H1 (cell line): ENCODE measurements around the gene ZFP57. TPM values are rescaled to one million over a fixed set of nuclear protein-coding genes. Genes with fewer than 3 reads are reported as not detected.

Experiments
- CTCF ChIA-PET: fragments of 300-600 bp; sonication (Branson Sonifier 250); formaldehyde crosslinking; loops from one replicate; lab custom pipeline; 2021; ENCODE audit not compliant: partially characterized antibody; lab: Charles Lee
- POLR2A ChIA-PET: fragments of 300-600 bp; sonication (Branson Sonifier 250); formaldehyde crosslinking; loops from one replicate; lab custom pipeline; 2021; ENCODE audit warnings: inconsistent platforms; ENCODE audit not compliant: partially characterized antibody; lab: Charles Lee
- DNase-seq, 2 experiments: peaks; one replicate each; pipeline versions ENCODE4 v3.0.0 to v3.0.0-alpha.2; 2010 to 2022; ENCODE audit warnings: low spot score in 2 of 2, low read depth in 1 of 2, mixed read lengths in 1 of 2
- FAIRE-seq: peaks from 2 replicates; lab custom pipeline; 2011; peaks lifted over from hg19 to GRCh38; lab: Jason Lieb, UNC
- H2AFZ ChIP-seq: 2 replicates; pipeline ENCODE4 v1.8.1; 2012; ENCODE audit warnings: low read length, inconsistent platforms
- H2AK5ac ChIP-seq: 2 replicates; pipeline ENCODE4 v1.6.1; 2013; ENCODE audit warnings: low read depth, low read length
- H2BK120ac ChIP-seq: replicated peaks from 2 replicates; pipeline ENCODE3; 2013; ENCODE audit warnings: low read depth, low read length, inconsistent platforms
- H2BK12ac ChIP-seq: 2 replicates; pipeline ENCODE4 v1.6.1; 2013; ENCODE audit warnings: low read depth, low read length
- H2BK15ac ChIP-seq: 2 replicates; pipeline ENCODE4 v1.6.1; 2013; ENCODE audit warnings: low read length
- H2BK20ac ChIP-seq: 2 replicates; pipeline ENCODE4 v1.6.1; 2013; ENCODE audit warnings: low read length
- H2BK5ac ChIP-seq: 2 replicates; pipeline ENCODE4 v1.6.1; 2013; ENCODE audit warnings: low read depth, low read length
- H3K14ac ChIP-seq: 2 replicates; pipeline ENCODE4 v1.6.1; 2013; ENCODE audit warnings: inconsistent platforms; ENCODE audit not compliant: insufficient read length
- H3K18ac ChIP-seq: 2 replicates; pipeline ENCODE4 v1.6.1; 2013; ENCODE audit warnings: low read length; ENCODE audit errors: extremely low read depth
- H3K23ac ChIP-seq: 2 replicates; pipeline ENCODE4 v1.6.1; 2013; ENCODE audit warnings: inconsistent platforms; ENCODE audit not compliant: insufficient read length
- H3K23me2 ChIP-seq: 2 replicates; pipeline ENCODE4 v1.6.1; 2013; ENCODE audit warnings: low read depth, low read length
- H3K27ac ChIP-seq: 2 replicates; pipeline ENCODE4 v1.6.1; 2011; ENCODE audit warnings: low read depth, low read length, inconsistent platforms
- H3K27me3 ChIP-seq, 4 experiments: replicated peaks in 1 of 4; 1 replicate in 1 of 4; 2 replicates in 3 of 4; pipeline versions ENCODE4 v1.6.1 to v1.8.1; 2011 to 2013; ENCODE audit warnings: low read length in 3 of 4, mild to moderate bottlenecking in 3 of 4, inconsistent platforms in 2 of 4, mixed read lengths in 2 of 4, moderate library complexity in 1 of 4; ENCODE audit not compliant: control insufficient read depth in 3 of 4, insufficient read depth in 3 of 4; ENCODE audit errors: extremely low read depth in 1 of 4
- H3K36me3 ChIP-seq, 4 experiments: 2 replicates each; pipeline versions ENCODE4 v1.6.1 to v1.8.1; 2011 to 2013; ENCODE audit warnings: mild to moderate bottlenecking in 4 of 4, low read length in 3 of 4, moderate library complexity in 2 of 4, control low read depth in 1 of 4, inconsistent platforms in 1 of 4; ENCODE audit not compliant: insufficient read depth in 4 of 4, control insufficient read depth in 2 of 4
- H3K4ac ChIP-seq: replicated peaks from 2 replicates; pipeline ENCODE3; 2013; ENCODE audit warnings: low read length, low read depth, mixed read lengths, inconsistent platforms; ENCODE audit not compliant: insufficient read length
- H3K4me1 ChIP-seq, 4 experiments: replicated peaks in 1 of 4; 1 replicate in 1 of 4; 2 replicates in 3 of 4; pipeline versions ENCODE4 v1.6.1 to v1.8.1; 2011 to 2013; ENCODE audit warnings: low read length in 3 of 4, inconsistent platforms in 2 of 4, mixed read lengths in 1 of 4; ENCODE audit not compliant: insufficient read depth in 4 of 4, control insufficient read depth in 3 of 4
- H3K4me2 ChIP-seq, 2 experiments: 2 replicates each; pipeline versions ENCODE4 v1.6.1 to v1.8.1; 2011 to 2013; ENCODE audit warnings: low read depth in 2 of 2, low read length in 2 of 2, control low read depth in 1 of 2, inconsistent platforms in 1 of 2, mild to moderate bottlenecking in 1 of 2; ENCODE audit not compliant: insufficient read depth in 1 of 2
- H3K4me3 ChIP-seq, 4 experiments: fragments of 200-600, 300-600 bp in 1 of 4; sonication (generic), shearing (Covaris generic), sonication (Bioruptor Twin) in 1 of 4; 2 replicates each; pipeline versions ENCODE4 v1.5.1 to v1.8.1; 2011 to 2016; ENCODE audit warnings: low read length in 4 of 4, low read depth in 3 of 4, control low read depth in 2 of 4, inconsistent platforms in 2 of 4, mild to moderate bottlenecking in 2 of 4, mixed read lengths in 1 of 4, moderate library complexity in 1 of 4; ENCODE audit not compliant: insufficient read depth in 2 of 4; ENCODE audit errors: extremely low read depth in 1 of 4
- H3K56ac ChIP-seq: replicated peaks from 2 replicates; pipeline ENCODE3; 2013; ENCODE audit warnings: low read depth, mild to moderate bottlenecking, mixed read lengths, low read length, inconsistent platforms; ENCODE audit not compliant: insufficient read length
- H3K79me1 ChIP-seq: 2 replicates; pipeline ENCODE4 v1.6.1; 2013; ENCODE audit warnings: low read depth, low read length, control low read depth
- H3K79me2 ChIP-seq, 2 experiments: 2 replicates each; pipeline versions ENCODE4 v1.6.1 to v1.8.1; 2012 to 2013; ENCODE audit warnings: low read length in 2 of 2, mild to moderate bottlenecking in 2 of 2, inconsistent platforms in 1 of 2; ENCODE audit not compliant: insufficient read depth in 2 of 2, control insufficient read depth in 1 of 2
- H3K9ac ChIP-seq, 4 experiments: replicated peaks in 1 of 4; 1 replicate in 1 of 4; 2 replicates in 3 of 4; pipeline versions ENCODE4 v1.6.1 to v1.8.1; 2011 to 2013; ENCODE audit warnings: low read depth in 3 of 4, low read length in 3 of 4, control low read depth in 2 of 4, mild to moderate bottlenecking in 2 of 4, moderate library complexity in 2 of 4, inconsistent platforms in 1 of 4; ENCODE audit errors: extremely low read depth in 1 of 4
- H3K9me3 ChIP-seq, 2 experiments: 2 replicates each; pipeline versions ENCODE4 v1.6.1 to v1.8.1; 2012 to 2013; ENCODE audit warnings: mild to moderate bottlenecking in 2 of 2, moderate library complexity in 2 of 2, control low read depth in 1 of 2, inconsistent platforms in 1 of 2, low read depth in 1 of 2, low read length in 1 of 2, mixed read lengths in 1 of 2; ENCODE audit not compliant: insufficient read depth in 2 of 2
- H4K20me1 ChIP-seq, 2 experiments: replicated peaks in 1 of 2; 2 replicates each; pipeline versions ENCODE3 to v1.8.1; 2011 to 2013; ENCODE audit warnings: inconsistent platforms in 2 of 2, low read length in 2 of 2, mild to moderate bottlenecking in 1 of 2; ENCODE audit not compliant: insufficient read depth in 2 of 2, control insufficient read depth in 1 of 2
- H4K5ac ChIP-seq: 2 replicates; pipeline ENCODE4 v1.6.1; 2013; ENCODE audit warnings: low read length, low read depth, mixed read lengths, inconsistent platforms; ENCODE audit not compliant: insufficient read length
- H4K8ac ChIP-seq: 2 replicates; pipeline ENCODE4 v1.8.0; 2013; ENCODE audit warnings: mild to moderate bottlenecking, moderate library complexity, low read length, inconsistent platforms; ENCODE audit not compliant: insufficient read depth; ENCODE audit errors: extremely low read depth
- H4K91ac ChIP-seq: replicated peaks from 2 replicates; pipeline ENCODE3; 2013; ENCODE audit warnings: low read length, mixed read lengths, inconsistent platforms; ENCODE audit not compliant: insufficient read length
- ASH2L ChIP-seq: fragments of 200-600, 300-600 bp; sonication (generic); IDR thresholded peaks from one replicate; pipeline ENCODE4 v1.7.1; 2017; ENCODE audit warnings: low read length
- FOSL1 ChIP-seq: IDR thresholded peaks from 2 replicates; pipeline ENCODE4 v1.6.1; 2011; ENCODE audit warnings: mild to moderate bottlenecking, low read depth, low read length, moderate library complexity; ENCODE audit not compliant: insufficient read depth
- GTF2F1 ChIP-seq: IDR thresholded peaks from 2 replicates; pipeline ENCODE4 v1.6.1; 2012; ENCODE audit warnings: low read depth, low read length, improper control_type of control experiment, borderline replicate concordance
- JUND ChIP-seq: IDR thresholded peaks from 2 replicates; pipeline ENCODE4 v1.6.1; 2011; ENCODE audit warnings: mild to moderate bottlenecking, improper control_type of control experiment, low read length
- KDM4A ChIP-seq: IDR thresholded peaks from one replicate; pipeline ENCODE4 v1.7.1; 2012; ENCODE audit warnings: low read depth, mild to moderate bottlenecking, moderate library complexity, low read length, inconsistent platforms; ENCODE audit not compliant: severe bottlenecking
- RNF2 ChIP-seq: fragments of 200-900, 300-1000 bp; sonication (generic); IDR thresholded peaks from 2 replicates; pipeline ENCODE4 v1.7.1; 2016; ENCODE audit warnings: borderline replicate concordance, low read depth, mild to moderate bottlenecking, antibody characterized with exemption, low read length; ENCODE audit not compliant: poor library complexity, severe bottlenecking; ENCODE audit errors: missing control alignments
- RXRA ChIP-seq: IDR thresholded peaks from 2 replicates; pipeline ENCODE4 v1.6.1; 2011; ENCODE audit warnings: low read depth, mild to moderate bottlenecking, low read length, moderate library complexity; ENCODE audit not compliant: insufficient read depth
- SAP30 ChIP-seq: fragments of 300-600 bp; sonication (generic); IDR thresholded peaks from 2 replicates; pipeline ENCODE4 v1.7.1; 2012; ENCODE audit warnings: low read length, moderate library complexity, mild to moderate bottlenecking, inconsistent platforms; ENCODE audit not compliant: insufficient read depth, insufficient replicate concordance
- SIRT6 ChIP-seq: IDR thresholded peaks from one replicate; pipeline ENCODE4 v1.7.1; 2012; ENCODE audit warnings: low read length, inconsistent platforms
- SP1 ChIP-seq: IDR thresholded peaks from 2 replicates; pipeline ENCODE4 v1.6.1; 2011; ENCODE audit warnings: low read depth, low read length
- TAF1 ChIP-seq: IDR thresholded peaks from 2 replicates; pipeline ENCODE4 v1.6.1; 2011; ENCODE audit warnings: mild to moderate bottlenecking, low read depth, low read length
- YY1 ChIP-seq: IDR thresholded peaks from 2 replicates; pipeline ENCODE4 v1.6.1; 2011; ENCODE audit warnings: low read depth, mild to moderate bottlenecking, low read length
- WGBS, 2 experiments: shearing (Covaris generic) in 1 of 2; methylation state at CpG; one replicate each; pipeline versions ENCODE4 v1.1.6 to v1.1.7; 2013 to 2015; ENCODE audit warnings: low lambda C conversion rate in 2 of 2, mixed read lengths in 2 of 2, inconsistent platforms in 1 of 2, low coverage in 1 of 2, missing lambda C conversion rate in 1 of 2; ENCODE audit not compliant: insufficient replicate concordance in 2 of 2, insufficient coverage in 1 of 2, insufficient read length in 1 of 2; ENCODE audit errors: extremely low coverage in 1 of 2, missing lambda C conversion rate in 1 of 2; 5-methylcytosine and 5-hydroxymethylcytosine counted together
- polyA plus RNA-seq, 7 experiments: library from polyadenylated mRNA; depleted of rRNA in 3 of 7; stranded (reverse) in 5 of 7; unstranded in 2 of 7; fragments of >200 nt in 5 of 7; fragments of 200-250 nt in 2 of 7; gene quantifications; 1 replicate in 5 of 7; 2 replicates in 1 of 7; 4 replicates in 1 of 7; pipeline versions ENCODE4 v1.2.1 to v1.2.3, GENCODE V29; 2011 to 2013; ENCODE audit warnings: missing spikeins in 2 of 7, mixed read lengths in 2 of 7
- total RNA-seq: library from RNA; stranded (reverse); fragmentation: NEBNext Ultra II Directional; extraction: Animal tissue kit (Norgen Biotek cat#: 25700); gene quantifications from 2 replicates; pipeline ENCODE4 v1.2.1, GENCODE V29; 2021

ZFP57 gene
- total and polyA plus RNA-seq, 2 of the 8 experiments (the other 6 are each of a cell fraction or from before 2014, with no cell fraction given), result 0.85 to 1.2 TPM

DNA sequence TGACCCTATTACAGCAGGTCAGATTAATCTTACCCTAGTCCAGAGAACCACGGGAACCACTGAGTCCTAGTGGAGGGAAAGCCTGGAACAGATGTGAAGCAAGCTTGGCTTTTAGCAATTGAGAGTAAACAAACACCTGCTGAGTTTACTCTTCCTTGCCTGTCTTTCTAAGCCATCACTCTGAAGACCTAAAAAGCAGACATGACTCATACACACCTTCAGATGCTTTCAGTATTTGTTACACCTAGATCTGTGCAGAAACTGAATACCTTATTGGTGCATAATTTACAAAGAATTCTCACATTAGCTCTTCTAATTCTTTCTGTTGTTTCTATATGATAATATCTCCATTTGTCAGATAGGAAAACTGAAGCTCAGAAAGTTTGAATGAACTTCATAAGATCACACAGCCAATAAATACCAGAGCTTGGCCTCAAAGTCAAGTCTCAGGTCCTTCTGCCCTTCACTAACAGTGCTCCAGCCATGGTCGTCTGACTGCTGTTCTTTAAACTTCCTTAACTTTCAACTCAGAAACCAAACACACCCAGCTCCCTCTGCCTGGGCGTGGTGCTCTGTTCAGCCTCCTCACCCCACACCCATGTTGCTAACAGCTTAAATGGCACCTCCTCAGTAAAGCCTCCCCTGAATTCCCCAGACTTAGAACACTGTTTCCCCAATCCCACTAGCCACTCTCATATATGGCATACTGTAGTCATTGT is 39.4 kb downstream of the ZFP57 start:
- H2BK20ac ChIP-seq, result no peak overlapping the region
- H2BK120ac ChIP-seq, result no peak overlapping the region
- H3K36me3 ChIP-seq, result no peaks in the 10 kb centered on the region
- no peak overlapping the region for H3K4ac ChIP-seq
- no peak overlapping the region for H3K18ac ChIP-seq
- POLR2A ChIA-PET, result interaction anchor here (0.6 to 3.3 kb wide), 6 partner anchors 8 to 565 kb away, joined by 3 to 13 read pairs (median 5); partner anchors contain the start of gene GABBR1
- no peaks in the 10 kb centered on the region for H3K79me1 ChIP-seq
- no peak overlapping the region for H2BK12ac ChIP-seq
- H3K4me3 ChIP-seq, result no peak overlapping the region
- H4K20me1 ChIP-seq, result no peaks in the 10 kb centered on the region
- FAIRE-seq (no peak), DNase-seq (no peak)
- H3K56ac ChIP-seq, result no peak overlapping the region
- no peaks in the 10 kb centered on the region for H3K79me2 ChIP-seq
- H3K23me2 ChIP-seq, result no peaks in the 10 kb centered on the region; the same call in 1 of the 2 replicates
- peak overlapping the region; percentile 61; the same call in 1 of the 2 replicates for H2BK5ac ChIP-seq
- no peak overlapping the region for H3K27ac ChIP-seq
- no peaks in the 10 kb centered on the region for H3K27me3 ChIP-seq
- no peak overlapping the region for H3K23ac ChIP-seq
- no peak overlapping the region for H3K14ac ChIP-seq
- no peak overlapping the region for H2AFZ ChIP-seq
- H2AK5ac ChIP-seq, result no peak overlapping the region
- no peak overlapping the region for H2BK15ac ChIP-seq
- no peaks in the 10 kb centered on the region; a peak in 2 of 7 replicates for H3K4me1 ChIP-seq
- H3K4me2 ChIP-seq, result no peak overlapping the region
- CTCF ChIA-PET, result interaction anchor here (0.5 to 33.1 kb wide), 7 partner anchors 8 to 141 kb away, joined by 3 to 658 read pairs (median 5); partner anchors contain the start of gene MOG
- H3K9ac ChIP-seq, result no peak overlapping the region
- TF ChIP-seq ASH2L, result no peak
- TF ChIP-seq GTF2F1, result no peak
- TF ChIP-seq RNF2, result no peak
- no peak for TF ChIP-seq RXRA
- no peak for TF ChIP-seq KDM4A
- TF ChIP-seq TAF1, result no peak
- no peak for TF ChIP-seq SIRT6
- TF ChIP-seq SAP30, result no peak
- TF ChIP-seq JUND, result no peak
- no peak for TF ChIP-seq FOSL1
- TF ChIP-seq YY1, result no peak
- no peak for TF ChIP-seq SP1
- H4K5ac ChIP-seq, result no peak overlapping the region
- no peak overlapping the region for H4K8ac ChIP-seq
- H4K91ac ChIP-seq, result no peak overlapping the region
- 79% methylated on average over 3 of the region's 3 CpGs; no CpG with 5 or more reads in 1 of the 2 experiments for WGBS, 2 experiments
- no peaks in the 10 kb centered on the region for H3K9me3 ChIP-seq
